Fibroblast of the aortic adventitia (primary cell): ENCODE measurements around the gene CACNG1. TPM values are rescaled to one million over a fixed set of nuclear protein-coding genes. Genes with fewer than 3 reads are reported as not detected.
"Not testable (repeated sequence)": the region's sequence is repeated elsewhere in the genome, so short reads cannot be mapped to it uniquely, and the experiment has no call there.

Source experiments
- DNase-seq: peaks from one replicate; pipeline ENCODE4 v3.0.0-alpha.2; 2010; ENCODE audit warnings: low read depth
- H3K4me3 ChIP-seq: 2 replicates; pipeline ENCODE4 v1.5.1; 2011; ENCODE audit warnings: low read depth, mild to moderate bottlenecking, control low read depth, low read length, moderate library complexity
- total RNA-seq: library from RNA; depleted of rRNA; stranded (reverse); fragments of >200 nt; gene quantifications from 2 replicates; pipeline ENCODE4 v1.2.3, GENCODE V29; 2012; ENCODE audit warnings: low replicate concordance
- TF ChIP-seq, protein P1 (sequence below): IDR thresholded peaks from 2 replicates; pipeline ENCODE4 v1.5.1; 2011; ENCODE audit warnings: mild to moderate bottlenecking, low read length, control low read depth, inconsistent platforms; ENCODE audit not compliant: insufficient read depth

CACNG1 gene
- total RNA-seq, 1 donor, result not detected

DNA sequence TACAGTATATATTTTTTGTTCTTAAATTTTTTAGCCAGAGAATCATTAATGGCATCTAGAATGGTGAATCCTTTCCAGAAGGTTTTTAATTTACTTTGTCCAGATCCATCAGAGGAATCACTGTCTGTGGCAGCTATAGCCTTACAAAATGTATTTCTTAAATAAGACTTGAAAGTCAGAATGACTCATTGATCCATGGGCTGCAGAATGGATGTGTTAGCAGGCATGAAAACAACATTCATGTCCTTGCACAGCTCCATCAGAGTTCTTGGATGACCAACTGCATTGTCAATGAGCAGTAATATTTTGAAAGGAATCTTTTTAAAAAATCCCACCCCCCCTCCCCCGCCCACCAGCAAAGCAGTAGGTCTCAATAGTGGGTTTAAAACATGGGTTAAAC is 51.4 kb downstream of the CACNG1 start:
- peak; percentile 58 for DNase-seq
- H3K4me3 ChIP-seq, result no peak overlapping the region
- TF ChIP-seq, protein P1, sequence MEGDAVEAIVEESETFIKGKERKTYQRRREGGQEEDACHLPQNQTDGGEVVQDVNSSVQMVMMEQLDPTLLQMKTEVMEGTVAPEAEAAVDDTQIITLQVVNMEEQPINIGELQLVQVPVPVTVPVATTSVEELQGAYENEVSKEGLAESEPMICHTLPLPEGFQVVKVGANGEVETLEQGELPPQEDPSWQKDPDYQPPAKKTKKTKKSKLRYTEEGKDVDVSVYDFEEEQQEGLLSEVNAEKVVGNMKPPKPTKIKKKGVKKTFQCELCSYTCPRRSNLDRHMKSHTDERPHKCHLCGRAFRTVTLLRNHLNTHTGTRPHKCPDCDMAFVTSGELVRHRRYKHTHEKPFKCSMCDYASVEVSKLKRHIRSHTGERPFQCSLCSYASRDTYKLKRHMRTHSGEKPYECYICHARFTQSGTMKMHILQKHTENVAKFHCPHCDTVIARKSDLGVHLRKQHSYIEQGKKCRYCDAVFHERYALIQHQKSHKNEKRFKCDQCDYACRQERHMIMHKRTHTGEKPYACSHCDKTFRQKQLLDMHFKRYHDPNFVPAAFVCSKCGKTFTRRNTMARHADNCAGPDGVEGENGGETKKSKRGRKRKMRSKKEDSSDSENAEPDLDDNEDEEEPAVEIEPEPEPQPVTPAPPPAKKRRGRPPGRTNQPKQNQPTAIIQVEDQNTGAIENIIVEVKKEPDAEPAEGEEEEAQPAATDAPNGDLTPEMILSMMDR, result no peak

DNA sequence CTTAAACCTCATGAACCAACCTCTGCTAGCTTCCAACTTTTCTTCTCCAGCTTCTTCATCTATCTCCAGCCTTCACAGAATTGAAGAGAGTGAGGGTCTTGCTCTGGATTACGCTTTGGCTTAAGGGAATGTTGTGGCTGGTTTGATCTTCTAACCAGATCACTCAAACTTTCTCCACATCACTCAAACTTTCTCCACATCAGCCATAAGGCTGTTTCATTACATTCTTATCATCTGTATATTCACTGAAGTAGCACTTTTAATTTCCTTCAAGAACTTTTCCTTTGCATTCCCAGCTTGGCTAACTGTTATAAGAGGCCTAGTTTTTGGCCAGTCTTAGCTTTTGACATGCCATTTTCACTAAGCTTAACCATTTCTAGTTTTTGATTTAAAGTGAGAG is 52.3 kb downstream of the CACNG1 start:
- no peak for DNase-seq
- H3K4me3 ChIP-seq, result no peak overlapping the region
- TF ChIP-seq, protein P1, result no peak

DNA sequence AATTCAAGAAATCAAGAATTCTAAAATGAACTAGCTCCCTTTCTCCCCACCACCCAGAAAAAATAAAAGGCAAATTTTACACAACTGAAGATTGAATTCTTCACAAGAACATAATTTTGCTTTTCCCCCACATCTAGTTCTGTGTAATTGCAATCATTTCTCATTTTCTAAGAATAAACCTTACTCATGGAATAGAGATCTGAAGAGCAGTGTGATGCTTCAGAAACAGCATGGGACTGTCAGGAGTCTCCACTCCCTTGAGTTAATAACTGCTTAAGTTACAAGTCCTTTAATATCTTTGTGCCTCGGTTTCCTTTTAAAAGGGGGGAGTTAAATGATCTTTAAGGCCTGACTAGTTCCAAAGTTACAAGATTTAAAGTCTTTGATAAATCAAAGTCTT is 53.7 kb downstream of the CACNG1 start:
- TF ChIP-seq, protein P1, result no peak
- DNase-seq, result no peak
- H3K4me3 ChIP-seq, result no peak overlapping the region

DNA sequence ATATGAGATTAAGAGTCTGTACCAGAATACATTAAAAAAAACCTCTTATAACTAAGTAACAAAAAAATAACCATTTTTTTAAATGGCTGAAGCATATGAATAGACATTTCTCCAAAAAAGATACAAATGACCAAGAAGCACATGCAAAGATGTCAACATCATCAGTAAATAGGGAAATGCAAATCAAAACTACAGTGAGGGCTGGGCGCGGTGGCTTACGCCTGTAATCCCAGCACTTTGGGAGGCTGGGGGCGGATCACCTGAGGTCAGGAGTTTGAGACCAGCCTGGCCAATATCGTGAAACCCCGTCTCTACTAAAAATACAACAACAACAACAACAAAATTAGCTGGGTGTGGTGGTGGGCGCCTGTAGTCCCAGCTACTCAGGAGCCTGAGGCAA is 60.3 kb downstream of the CACNG1 start:
- DNase-seq, H3K4me3 ChIP-seq: not testable (repeated sequence)

DNA sequence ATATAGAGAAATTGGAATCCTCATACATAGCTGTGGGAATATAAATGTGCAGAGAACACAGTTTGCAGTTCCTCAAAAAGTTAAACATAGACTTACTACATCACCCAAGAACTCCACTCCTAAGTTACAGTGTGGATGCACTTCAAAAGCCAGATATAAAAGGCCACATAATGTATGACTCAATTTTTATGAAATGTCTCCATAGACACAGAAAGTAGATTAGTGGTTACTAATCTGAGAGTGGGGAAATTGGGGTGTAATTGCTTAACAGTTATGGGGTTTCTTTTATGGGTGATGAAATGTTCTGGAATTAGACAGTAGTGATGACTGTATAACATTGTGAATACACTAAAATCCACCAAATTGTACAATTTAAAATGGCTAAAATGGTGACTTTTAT is 60.9 kb downstream of the CACNG1 start:
- H3K4me3 ChIP-seq, result no peak overlapping the region
- DNase-seq, result peak; percentile 86
- TF ChIP-seq, protein P1, result no peak

Other genes starting within 250 kb of the CACNG1 start
- gene CACNG5, start 209.4 kb upstream of the CACNG1 start, total RNA-seq, result not detected in 2 replicates
- not detected in 2 replicates for gene CACNG4, start 79.8 kb upstream of the CACNG1 start, total RNA-seq
- gene HELZ, start 200.6 kb downstream of the CACNG1 start, total RNA-seq, result 46.5 and 97.0 TPM in 2 replicates